K562 (cell line): ENCODE results near the gene DNAJC1. TPM values are rescaled to one million over a fixed set of nuclear protein-coding genes. Genes with fewer than 3 reads are reported as not detected.

Experiments used
- ATAC-seq: fragments of 200-7000 bp; cut with Tn5 transposase; 3 replicates; pipeline ENCODE4 v1.9.1; 2020; ENCODE audit warnings: moderate library complexity
- BruUV-seq: library from RNA; stranded (reverse); fragments of 400-500 nt; replicated peaks from 2 replicates; lab custom pipeline; 2021; lab: Mats Ljungman, UMichigan
- CTCF ChIA-PET: fragments of 300-600 bp; formaldehyde crosslinking; extraction: SDS; loops from one replicate; lab custom pipeline; 2021; ENCODE audit warnings: low intra/inter-chr PET ratio; lab: Yijun Ruan, JAX
- POLR2A ChIA-PET: fragments of 300-600, 350-650 bp; sonication (Branson Sonifier 250); formaldehyde crosslinking; extraction: SDS; loops from one replicate; lab custom pipeline; 2021; ENCODE audit warnings: antibody characterized with exemption, inconsistent platforms; lab: Yijun Ruan, JAX
- DNase-seq, 4 experiments: peaks; one replicate each; pipeline versions ENCODE4 v3.0.0 to v3.0.0-alpha.2; 2011 to 2018; ENCODE audit warnings: low spot score in 3 of 4, mixed read lengths in 3 of 4; ENCODE audit errors: extremely low read depth in 1 of 4
- FAIRE-seq: peaks from 2 replicates; lab custom pipeline; 2011; peaks lifted over from hg19 to GRCh38; lab: Jason Lieb, UNC
- H2AFZ ChIP-seq: 2 replicates; pipeline ENCODE4 v1.6.0; 2011; ENCODE audit warnings: low read depth, low read length, control low read depth, inconsistent platforms
- H3K27ac ChIP-seq: fragments of 200-600 bp; 3 replicates; pipeline ENCODE4 v1.8.0; 2011; ENCODE audit warnings: low read depth, mild to moderate bottlenecking, control low read depth, inconsistent platforms, low read length, moderate library complexity, mixed read lengths; ENCODE audit errors: extremely low read depth
- H3K27me3 ChIP-seq, 2 experiments: fragments of 300-600 bp in 1 of 2; 2 replicates in 1 of 2; 3 replicates in 1 of 2; pipeline versions ENCODE4 v1.6.0 to v1.8.0; 2011; ENCODE audit warnings: inconsistent platforms in 2 of 2, low read length in 2 of 2, mild to moderate bottlenecking in 1 of 2, mixed read lengths in 1 of 2, moderate library complexity in 1 of 2; ENCODE audit not compliant: control insufficient read depth in 2 of 2, insufficient read depth in 2 of 2
- H3K36me3 ChIP-seq: fragments of 300-600 bp; 3 replicates; pipeline ENCODE4 v1.8.0; 2011; ENCODE audit warnings: mild to moderate bottlenecking, low read length, inconsistent platforms; ENCODE audit not compliant: control insufficient read depth, insufficient read depth
- H3K4me1 ChIP-seq, 2 experiments: fragments of 200-600 bp in 1 of 2; replicated peaks in 1 of 2; 2 replicates in 1 of 2; 3 replicates in 1 of 2; pipeline versions ENCODE4 v1.5.1 to v1.8.0; 2011; ENCODE audit warnings: inconsistent platforms in 2 of 2, low read length in 2 of 2, mild to moderate bottlenecking in 1 of 2, mixed read lengths in 1 of 2, moderate library complexity in 1 of 2; ENCODE audit not compliant: control insufficient read depth in 2 of 2, insufficient read depth in 2 of 2
- H3K4me2 ChIP-seq: 2 replicates; pipeline ENCODE4 v1.6.1; 2011; ENCODE audit warnings: low read length, control low read depth, inconsistent platforms, mixed read lengths; ENCODE audit not compliant: insufficient read depth
- H3K4me3 ChIP-seq: fragments of 200-600 bp; sonication (generic), shearing (Covaris generic); 2 replicates; pipeline ENCODE4 v1.5.1; 2016; ENCODE audit warnings: control low read depth, inconsistent platforms
- H3K79me2 ChIP-seq: fragments of 200-600 bp; 3 replicates; pipeline ENCODE4 v1.8.0; 2011; ENCODE audit warnings: low read length, inconsistent platforms; ENCODE audit not compliant: control insufficient read depth, insufficient read depth
- H3K9ac ChIP-seq, 2 experiments: 2 replicates each; pipeline versions ENCODE4 v1.6.0 to v1.6.1; 2011; ENCODE audit warnings: low read depth in 2 of 2, low read length in 2 of 2, control low read depth in 1 of 2, inconsistent platforms in 1 of 2, mild to moderate bottlenecking in 1 of 2, mixed read lengths in 1 of 2; ENCODE audit not compliant: insufficient read depth in 1 of 2
- H3K9me1 ChIP-seq: one replicate; pipeline ENCODE4 v1.6.0; 2011; ENCODE audit warnings: inconsistent platforms, mild to moderate bottlenecking, low read length, moderate library complexity; ENCODE audit not compliant: control insufficient read depth, insufficient read depth
- H3K9me3 ChIP-seq: replicated peaks from 2 replicates; pipeline ENCODE4 v1.5.1; 2011; ENCODE audit warnings: low read depth, low read length, inconsistent platforms; ENCODE audit not compliant: control insufficient read depth, insufficient read depth
- H4K20me1 ChIP-seq: replicated peaks from 2 replicates; pipeline ENCODE4 v1.6.1; 2011; ENCODE audit warnings: low read length, inconsistent platforms, mixed read lengths; ENCODE audit not compliant: control insufficient read depth, insufficient read depth
- CBX1 ChIP-seq: sonication (generic); IDR thresholded peaks from 2 replicates; pipeline ENCODE4 v1.6.1; 2016; ENCODE audit warnings: antibody characterized with exemption, low read depth, mild to moderate bottlenecking
- EP300 ChIP-seq: IDR thresholded peaks from 2 replicates; pipeline ENCODE4 v1.6.1; 2012; ENCODE audit warnings: low read length, improper control_type of control experiment
- HDAC8 ChIP-seq: fragments of 450-650 bp; IDR thresholded peaks from 2 replicates; pipeline ENCODE4 v1.6.1; 2016; ENCODE audit warnings: mild to moderate bottlenecking, missing genetic modification characterization, moderate library complexity, missing compliant biosample characterization
- MAFG ChIP-seq: fragments of 450-650 bp; conservative IDR thresholded peaks from 2 replicates; pipeline ENCODE4 v1.6.1; 2016; ENCODE audit warnings: missing genetic modification characterization, missing compliant biosample characterization
- MCM2 ChIP-seq: fragments of 450-650 bp; IDR thresholded peaks from 2 replicates; pipeline ENCODE4 v1.6.1; 2017; ENCODE audit warnings: low read depth, mild to moderate bottlenecking
- NFATC3 ChIP-seq: fragments of 450-650 bp; IDR thresholded peaks from 2 replicates; pipeline ENCODE4 v1.6.1; 2017; ENCODE audit warnings: mild to moderate bottlenecking
- NFYB ChIP-seq: IDR thresholded peaks from 2 replicates; pipeline ENCODE4 v1.6.1; 2011; ENCODE audit warnings: mild to moderate bottlenecking, moderate library complexity; ENCODE audit not compliant: insufficient read length; ENCODE audit errors: extremely low read depth
- PHB2 ChIP-seq: fragments of 450-650 bp; IDR thresholded peaks from 2 replicates; pipeline ENCODE4 v1.6.1; 2017; ENCODE audit warnings: low read depth
- PHF21A ChIP-seq: fragments of 450-650 bp; IDR thresholded peaks from 2 replicates; pipeline ENCODE4 v1.6.1; 2017; ENCODE audit warnings: low read depth, borderline replicate concordance
- PML ChIP-seq: IDR thresholded peaks from 2 replicates; pipeline ENCODE4 v1.6.1; 2012; ENCODE audit warnings: low read length, inconsistent platforms
- RBBP5 ChIP-seq: fragments of 200-600 bp; sonication (generic); IDR thresholded peaks from 2 replicates; pipeline ENCODE4 v1.6.1; 2012; ENCODE audit warnings: borderline replicate concordance, mild to moderate bottlenecking, low read length, control low read depth, inconsistent platforms; ENCODE audit not compliant: insufficient read depth, poor library complexity, severe bottlenecking
- TAL1 ChIP-seq: fragments of 450-650 bp; IDR thresholded peaks from 2 replicates; pipeline ENCODE4 v1.6.1; 2016; ENCODE audit warnings: mild to moderate bottlenecking
- XRCC5 ChIP-seq: fragments of 200-400 bp; formaldehyde crosslinking; IDR thresholded peaks from 2 replicates; pipeline ENCODE4 v1.6.1; 2017; ENCODE audit warnings: low read depth, mild to moderate bottlenecking, low read length
- ZNF274 ChIP-seq: IDR thresholded peaks from 2 replicates; pipeline ENCODE4 v1.6.1; 2011; ENCODE audit warnings: low read depth, mild to moderate bottlenecking, low read length, moderate library complexity, borderline replicate concordance
- WGBS: fragments of 100-300 bp; shearing (Covaris generic); methylation state at CpG from one replicate; pipeline ENCODE4 v1.1.6; 2016; ENCODE audit warnings: low coverage, mixed read lengths; ENCODE audit not compliant: insufficient coverage; ENCODE audit errors: missing lambda C conversion rate; 5-methylcytosine and 5-hydroxymethylcytosine counted together
- in situ Hi-C: fragments of 300-500 bp; cut with MboI; formaldehyde crosslinking; loops from 4 replicates; pipeline ENCODE4 v1.15.0; 2018; ENCODE audit warnings: inconsistent platforms, mixed read lengths
- intact Hi-C: fragments of 100-400 bp; cut with micrococcal nuclease; formaldehyde crosslinking; loops from 2 replicates; pipeline ENCODE4 v1.14.2; 2022
- polyA plus RNA-seq, 8 experiments: library from polyadenylated mRNA; depleted of rRNA in 4 of 8; stranded (reverse) in 5 of 8; unstranded in 3 of 8; fragments of >200 nt; fragmentation: Nextera tagmentation in 2 of 8; fragmentation: Illumina TruSeq in 1 of 8; extraction: Ambion mirVana in 2 of 8; extraction: Trizol in 1 of 8; gene quantifications; 2 replicates each; pipeline versions ENCODE4 v1.2.1 to v1.2.3, GENCODE V29; 2011 to 2014; ENCODE audit warnings: inconsistent platforms in 1 of 8, missing spikeins in 1 of 8
- total RNA-seq, 7 experiments: library from RNA; depleted of rRNA in 6 of 7; stranded (reverse); fragments of >200 nt in 6 of 7; fragmentation: Illumina TruSeq in 2 of 7; extraction: Trizol in 2 of 7; gene quantifications; 2 replicates each; pipeline versions ENCODE4 v1.2.1 to v1.2.3, GENCODE V29; 2011 to 2021; ENCODE audit warnings: low replicate concordance in 1 of 7
- TF ChIP-seq, protein P1 (sequence below): fragments of 450-650 bp; formaldehyde crosslinking; IDR thresholded peaks from 2 replicates; pipeline ENCODE4 v1.4.0; 2022; ENCODE audit warnings: mild to moderate bottlenecking, moderate library complexity

The DNAJC1 gene
- total and polyA plus RNA-seq, 9 of the 15 experiments (the other 6 are each of a cell fraction or from before 2014, with no cell fraction given), result 5.4 to 77.6 (median 40.3) TPM

DNA sequence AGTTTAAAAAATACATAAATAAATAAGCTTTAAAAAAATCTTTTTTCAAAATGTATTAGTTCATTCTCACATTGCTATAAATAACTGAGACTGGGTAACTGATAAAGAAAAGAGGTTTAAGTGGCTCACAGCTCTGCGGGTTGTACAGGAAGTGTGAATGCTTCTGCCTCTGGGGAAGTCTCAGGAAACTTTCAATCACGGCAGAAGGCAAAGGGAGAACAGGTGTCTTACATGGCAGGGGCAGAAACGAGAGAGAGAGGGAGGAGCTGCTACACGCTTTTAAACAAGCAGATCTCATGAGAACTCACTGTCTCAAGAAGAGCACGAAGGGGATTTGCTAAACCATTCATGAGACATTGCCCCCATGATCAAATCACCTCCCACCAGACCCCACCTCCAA is 114.6 kb downstream of the DNAJC1 start:
- POLR2A ChIA-PET, result interaction anchor here (0.5 to 1.2 kb wide), 2 partner anchors 11 to 18 kb away, joined by 4 read pairs; no protein-coding TSS in a partner anchor
- 24% methylated on average over 4 of the region's 5 CpGs for WGBS
- no peaks in the 10 kb centered on the region for H3K9me3 ChIP-seq

DNA sequence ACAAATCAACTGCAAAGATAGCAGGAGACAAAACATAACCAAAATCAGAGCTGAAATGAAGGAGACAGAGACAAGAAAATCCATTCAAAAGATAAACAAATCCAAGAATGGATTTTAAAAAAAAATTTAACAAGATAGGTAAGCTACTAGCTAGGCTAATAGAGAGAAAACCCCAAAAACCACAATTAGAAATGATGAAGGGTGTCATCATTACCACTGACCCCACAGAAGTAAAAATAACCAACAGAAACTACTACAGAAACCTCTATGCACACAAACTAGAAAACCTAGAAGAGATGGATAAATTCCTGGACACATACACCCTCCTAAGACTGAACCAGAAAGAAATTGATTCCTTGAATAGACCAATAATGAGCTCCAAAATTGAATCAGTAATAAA is 117.6 kb downstream of the DNAJC1 start:
- no peak overlapping the region for H3K4me3 ChIP-seq
- no peaks in the 10 kb centered on the region for H3K27me3 ChIP-seq
- in situ Hi-C loops, result no loop called here
- no peaks in the 10 kb centered on the region for H4K20me1 ChIP-seq
- ChIA-PET CTCF (no interaction called here), POLR2A (no interaction called here)
- no peaks in the 10 kb centered on the region for H3K9me3 ChIP-seq
- H2AFZ ChIP-seq, result no peak overlapping the region
- H3K4me2 ChIP-seq, result no peak overlapping the region
- ATAC-seq, result no peak
- H3K4me1 ChIP-seq, result no peaks in the 10 kb centered on the region
- no TSS peak for BruUV-seq
- intact Hi-C loops, result no loop called here
- peaks cover 12% of the 10 kb centered on the region; the same call in 2 of the 3 replicates for H3K36me3 ChIP-seq
- no peak overlapping the region for H3K27ac ChIP-seq
- no peak overlapping the region for H3K9ac ChIP-seq
- H3K9me1 ChIP-seq, result no peaks in the 10 kb centered on the region
- 0 out of 3 replicates have a peak, but pooled peaks cover 6% of the 10 kb centered on the region for H3K79me2 ChIP-seq
- FAIRE-seq, result no peak
- no peak for DNase-seq
- TF ChIP-seq XRCC5 (no peak), PHB2 (no peak), NFATC3 (no peak), MCM2 (no peak), NFYB (no peak), CBX1 (no peak), MAFG (tag) (no peak), ZNF274 (no peak), EP300 (no peak), HDAC8 (tag) (no peak)
- TF ChIP-seq, protein P1, sequence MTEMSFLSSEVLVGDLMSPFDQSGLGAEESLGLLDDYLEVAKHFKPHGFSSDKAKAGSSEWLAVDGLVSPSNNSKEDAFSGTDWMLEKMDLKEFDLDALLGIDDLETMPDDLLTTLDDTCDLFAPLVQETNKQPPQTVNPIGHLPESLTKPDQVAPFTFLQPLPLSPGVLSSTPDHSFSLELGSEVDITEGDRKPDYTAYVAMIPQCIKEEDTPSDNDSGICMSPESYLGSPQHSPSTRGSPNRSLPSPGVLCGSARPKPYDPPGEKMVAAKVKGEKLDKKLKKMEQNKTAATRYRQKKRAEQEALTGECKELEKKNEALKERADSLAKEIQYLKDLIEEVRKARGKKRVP (CRISPR knock-in tag), result no peak

More for the DNA sequence above, 114.6 kb downstream of the DNAJC1 start:
- Histone ChIP-seq H4K20me1 (no peaks in the 10 kb centered on the region), H3K27me3 (no peaks in the 10 kb centered on the region), H3K27ac (no peak overlapping the region), H3K4me3 (no peak overlapping the region), H3K9me1 (no peaks in the 10 kb centered on the region), H3K4me1 (peaks cover 0 to 3% of the 10 kb centered on the region in 2 experiments; a peak in 2 of 5 replicates), H3K9ac (no peak overlapping the region), H3K4me2 (no peak overlapping the region)
- no peak for FAIRE-seq
- CTCF ChIA-PET, result no interaction called here
- TF ChIP-seq PHF21A (no peak), TAL1 (no peak), RBBP5 (no peak), PML (no peak)
- TF ChIP-seq, all 486 proteins: peak for 0
- peaks cover 10% of the 10 kb centered on the region; the same call in 2 of the 3 replicates for H3K79me2 ChIP-seq
- 0 out of 3 replicates have a peak, but pooled peaks cover 2% of the 10 kb centered on the region for H3K36me3 ChIP-seq
- DNase-seq (no peak), ATAC-seq (no peak)
- no TSS peak for BruUV-seq
- H2AFZ ChIP-seq, result no peak overlapping the region
- intact Hi-C loops (no loop called here), in situ Hi-C loops (no loop called here)
